NCI-H2107 treated with DMSO at 0.1 percent for 48 hours (cell line): ENCODE measurements around the gene CDC14B.
"Not testable (repeated sequence)": the region's sequence is repeated elsewhere in the genome, so short reads cannot be mapped to it uniquely, and the experiment has no call there.

Experiments used
- DNase-seq: peaks from one replicate; lab custom pipeline; 2025; ENCODE audit not compliant: unreplicated experiment; lab: John Stamatoyannopoulos, UW

The CDC14B gene

GRCh38 chr9:96619491-96620180 lies at the start of gene CDC14B:
TSS of gene CDC14B (minus strand) at chr9:96619843. CDS start at chr9:96619378, 465 bp downstream.
- DNase-seq: no peak

- DNase-seq: no peak
These were observed 49.4 kb upstream of the CDC14B start for GRCh38 chr9:96668868-96669534.

- DNase-seq: no peak
These were observed 47.7 kb upstream of the CDC14B start for GRCh38 chr9:96667363-96667728.

- DNase-seq: not testable (repeated sequence)
These were observed 47.2 kb upstream of the CDC14B start for GRCh38 chr9:96666653-96667362.

- DNase-seq: no peak
These were observed 46.1 kb upstream of the CDC14B start for GRCh38 chr9:96665789-96666188.

- DNase-seq: no peak
These were observed 44.0 kb upstream of the CDC14B start for GRCh38 chr9:96663506-96664120.

- DNase-seq: no peak
These were observed 42.1 kb upstream of the CDC14B start for GRCh38 chr9:96661711-96662110.

GRCh38 chr9:96660692-96661248 lies 41.1 kb upstream of the CDC14B start:
- DNase-seq: no peak

GRCh38 chr9:96655198-96655851 lies 35.7 kb upstream of the CDC14B start, which contains the start of gene PRXL2C:
TSS of gene PRXL2C (minus strand) at chr9:96655317. CDS start at chr9:96655281, 36 bp downstream.
- DNase-seq: no peak

GRCh38 chr9:96654450-96655197 lies 35.0 kb upstream of the CDC14B start:
- peak; percentile 14 for DNase-seq

GRCh38 chr9:96651626-96652025 lies 32.0 kb upstream of the CDC14B start:
- no peak for DNase-seq

GRCh38 chr9:96649620-96650324 lies 30.1 kb upstream of the CDC14B start:
- no peak for DNase-seq

GRCh38 chr9:96646081-96646991 lies 26.7 kb upstream of the CDC14B start:
- DNase-seq: no peak

GRCh38 chr9:96644137-96644536 lies 24.5 kb upstream of the CDC14B start:
- DNase-seq: no peak

- no peak for DNase-seq
These were observed 21.9 kb upstream of the CDC14B start for GRCh38 chr9:96641514-96641913.

- DNase-seq: no peak
These were observed 19.1 kb upstream of the CDC14B start for GRCh38 chr9:96638606-96639364.

- DNase-seq: no peak
These were observed 16.7 kb upstream of the CDC14B start for GRCh38 chr9:96636368-96636767.

- not testable (repeated sequence) for DNase-seq
These were observed 13.9 kb upstream of the CDC14B start for GRCh38 chr9:96633579-96633978.
